Gastrocnemius medialis (tissue), 4 donors: Measurements from ENCODE around the gene PBX3.
"Not testable (repeated sequence)": the region's sequence is repeated elsewhere in the genome, so short reads cannot be mapped to it uniquely, and the experiment has no call there.

Experiments
- CTCF ChIP-seq, 5 experiments: fragments of 450-650 bp in 3 of 5; fragments of 200-600 bp in 2 of 5; sonication (generic) in 2 of 5; IDR thresholded peaks in 4 of 5; conservative IDR thresholded peaks in 1 of 5; 1 replicate in 4 of 5; 2 replicates in 1 of 5; pipeline ENCODE4 v1.5.1; 2016 to 2019; ENCODE audit warnings: antibody characterized with exemption in 5 of 5, mild to moderate bottlenecking in 3 of 5, moderate library complexity in 3 of 5
- POLR2A ChIP-seq, 2 donors: fragments of 450-650 bp; IDR thresholded peaks; one replicate each; pipeline ENCODE4 v1.6.1; 2017; ENCODE audit warnings: antibody characterized with exemption in 2 of 2, mild to moderate bottlenecking in 2 of 2, moderate library complexity in 2 of 2

DNA sequence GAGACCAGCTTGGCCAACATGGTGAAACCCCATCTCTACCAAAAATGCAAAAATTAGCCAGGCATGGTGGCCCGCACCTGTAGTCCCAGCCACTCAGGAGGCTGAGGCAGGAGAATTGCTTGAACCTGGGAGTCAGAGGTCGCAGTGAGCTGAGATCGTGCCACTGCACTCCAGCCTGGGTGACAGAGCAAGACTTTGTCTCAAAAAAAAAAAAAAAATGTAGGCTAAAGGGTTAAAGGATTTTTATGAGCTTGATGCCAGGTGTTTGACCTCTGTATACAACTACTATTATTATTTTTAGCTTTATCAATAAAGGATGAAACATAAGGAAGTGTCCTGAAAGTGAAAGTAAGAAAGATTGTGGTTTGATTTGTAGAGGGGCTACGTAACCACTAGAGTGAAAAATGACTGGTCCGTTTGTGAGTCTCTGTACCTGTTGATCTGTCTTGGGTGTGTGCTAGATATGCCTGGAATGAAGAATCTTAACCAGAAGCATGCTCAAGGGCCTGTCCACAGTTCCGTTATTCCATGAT is 76.8 kb downstream of the PBX3 start:
- TF ChIP-seq CTCF (IDR thresholded peaks at IDR 0.05 in 4 of 5, conservative IDR thresholded peaks at IDR 0.05 in 1 of 5); POLR2A (IDR thresholded peaks at IDR 0.05): not testable (repeated sequence)
